HG03442 (cell line): ENCODE measurements around the gene DPYSL4.

Source experiments
- ATAC-seq: cut with Tn5 transposase; IDR thresholded peaks from one replicate; pipeline ENCODE4 v1.9.1; 2021; ENCODE audit warnings: mild to moderate bottlenecking, moderate library complexity; ENCODE audit not compliant: unreplicated experiment

DPYSL4 gene

GRCh38 chr10:132186488-132187429, at the start of gene DPYSL4:
DPYSL4 (plus strand) TSS chr10:132186948; CDS start chr10:132187064, 116 bp downstream.
- ATAC-seq: no peak

GRCh38 chr10:132137111-132138072, 49.4 kb upstream of the DPYSL4 start:
- ATAC-seq: no peak

- no peak for ATAC-seq
These were observed 48.6 kb upstream of the DPYSL4 start for GRCh38 chr10:132138133-132138532.

GRCh38 chr10:132138596-132138995, 48.2 kb upstream of the DPYSL4 start:
- ATAC-seq: no peak

- ATAC-seq: no peak
These were observed 47.2 kb upstream of the DPYSL4 start for GRCh38 chr10:132139526-132139925.

GRCh38 chr10:132140167-132140925, 46.4 kb upstream of the DPYSL4 start:
- ATAC-seq: no peak

- ATAC-seq: no peak
These were observed 45.7 kb upstream of the DPYSL4 start for GRCh38 chr10:132141076-132141475.

- ATAC-seq: no peak
These were observed 45.0 kb upstream of the DPYSL4 start for GRCh38 chr10:132141526-132142395.

GRCh38 chr10:132142396-132143161, 44.2 kb upstream of the DPYSL4 start:
- no peak for ATAC-seq

GRCh38 chr10:132143162-132143561, 43.6 kb upstream of the DPYSL4 start:
- no peak for ATAC-seq

- no peak for ATAC-seq
These were observed 42.7 kb upstream of the DPYSL4 start for GRCh38 chr10:132144086-132144485.

- no peak for ATAC-seq
These were observed 41.7 kb upstream of the DPYSL4 start for GRCh38 chr10:132145002-132145401.

GRCh38 chr10:132145521-132146185, 41.1 kb upstream of the DPYSL4 start:
- ATAC-seq: no peak

GRCh38 chr10:132146271-132146671, 40.5 kb upstream of the DPYSL4 start:
- no peak for ATAC-seq

- ATAC-seq: no peak
These were observed 39.5 kb upstream of the DPYSL4 start for GRCh38 chr10:132146941-132147915.

- ATAC-seq: no peak
These were observed 38.2 kb upstream of the DPYSL4 start for GRCh38 chr10:132148261-132149251.
